GM12892 (cell line): ENCODE results near the gene PRR5.
"Not testable (repeated sequence)": the region's sequence is repeated elsewhere in the genome, so short reads cannot be mapped to it uniquely, and the experiment has no call there.

Experiments used
- POLR2AphosphoS5 ChIP-seq: IDR thresholded peaks from 2 replicates; pipeline ENCODE4 v1.6.1; 2011; ENCODE audit warnings: low read depth, low read length, control low read depth
- TAF1 ChIP-seq: IDR thresholded peaks from 2 replicates; pipeline ENCODE4 v1.6.1; 2011; ENCODE audit warnings: low read depth, mild to moderate bottlenecking, control low read depth, low read length, borderline replicate concordance

DNA sequence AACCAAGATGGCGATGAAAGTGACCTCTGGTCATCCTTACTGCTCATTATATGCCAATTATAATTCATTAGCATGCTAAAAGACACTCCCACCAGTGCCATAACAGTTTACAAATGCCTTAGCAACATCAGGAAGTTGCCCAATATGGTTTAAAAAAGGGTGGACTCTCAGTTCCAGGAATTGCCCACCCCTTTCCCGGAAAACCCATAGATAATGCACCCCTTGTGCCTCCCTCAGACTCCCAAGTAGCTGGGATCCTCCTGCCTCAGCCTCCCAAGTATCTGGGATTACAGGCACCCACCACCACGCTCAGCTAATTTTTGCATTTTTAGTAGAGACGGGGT, 45.8 kb downstream of the PRR5 start:
- TF ChIP-seq POLR2AphosphoS5, TAF1: not testable (repeated sequence)
